ENCODE data around the gene GHR.
A peak's percentile ranks its signal among the peaks of the same experiment; 100 is the strongest.

Gene GHR

DNA sequence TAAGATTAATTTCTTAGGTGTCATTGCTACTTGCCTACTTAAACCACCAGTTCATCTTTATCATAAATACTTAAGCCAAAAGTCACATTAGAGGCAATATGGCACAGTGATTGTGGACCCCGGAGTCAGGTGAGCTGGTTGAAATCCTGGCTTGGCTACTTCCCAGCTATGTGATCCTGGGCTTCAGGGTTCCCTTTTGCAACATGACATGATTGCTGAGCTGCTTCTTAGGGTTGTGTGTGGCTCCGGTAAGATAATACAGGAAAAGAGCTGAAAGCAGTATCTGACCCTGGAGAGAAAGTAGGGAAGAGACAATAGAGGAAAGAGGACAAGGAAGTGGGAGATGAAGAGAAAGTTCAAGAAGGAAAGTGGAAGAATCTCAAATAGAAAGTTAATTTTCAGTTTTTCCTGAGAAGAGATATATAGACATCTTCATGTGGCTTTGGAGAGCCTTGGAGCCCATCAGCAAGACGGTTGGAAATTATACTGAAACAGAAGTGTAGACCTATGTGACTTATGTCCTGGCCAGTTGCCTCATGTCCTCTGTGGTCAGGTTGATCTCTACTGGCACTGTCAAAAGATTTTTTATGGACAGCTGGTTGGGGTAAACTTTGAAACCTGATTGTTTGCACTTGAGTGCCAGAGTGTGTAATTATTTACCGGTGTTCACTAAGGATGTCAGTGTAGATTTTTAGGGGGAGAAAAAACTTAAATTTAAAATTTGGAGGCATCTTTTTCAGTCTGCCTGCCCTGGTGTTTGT lies 93.2 kb downstream of the GHR start:
- no peak overlapping the region for H3K27ac ChIP-seq (ENCODE audit: low read depth, low read length)
- no peak overlapping the region for H3K4me3 ChIP-seq (ENCODE audit: low read depth, low read length)
- no peaks in the 10 kb centered on the region for H3K79me2 ChIP-seq (ENCODE audit: control insufficient read depth, insufficient read depth, low read length, unreplicated experiment)

DNA sequence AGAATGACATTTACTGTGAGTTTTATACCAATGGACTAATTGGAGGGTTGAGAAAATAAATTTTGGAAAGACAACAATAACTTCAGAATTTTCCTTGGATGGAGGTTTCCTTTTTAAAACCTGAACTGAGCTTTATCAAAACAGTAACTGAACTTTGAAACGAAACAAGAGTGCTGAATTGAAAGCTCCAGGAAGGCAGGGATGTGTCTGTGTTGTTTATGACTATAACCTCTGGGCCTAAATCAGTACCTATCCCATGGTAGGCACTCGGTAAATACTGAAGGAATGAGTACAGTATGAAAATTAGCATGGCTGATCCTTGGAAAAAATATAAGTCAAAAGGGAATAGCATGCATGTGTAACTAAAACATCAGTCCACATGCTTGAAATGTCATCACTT lies 93.9 kb downstream of the GHR start:
- no peaks in the 10 kb centered on the region for H3K27me3 ChIP-seq (ENCODE audit: insufficient read depth, low read length)

More for the DNA sequence above, 93.2 kb downstream of the GHR start:
- Histone ChIP-seq H3K36me3 (ENCODE audit: insufficient read depth, low read length) (no peaks in the 10 kb centered on the region), H2AFZ (ENCODE audit: low read length, unreplicated experiment) (no peak overlapping the region), H3K4me1 (ENCODE audit: control insufficient read depth, insufficient read depth, low read length, unreplicated experiment) (peaks cover 3% of the 10 kb centered on the region), H3K27me3 (ENCODE audit: insufficient read depth, low read length) (no peaks in the 10 kb centered on the region)

DNA sequence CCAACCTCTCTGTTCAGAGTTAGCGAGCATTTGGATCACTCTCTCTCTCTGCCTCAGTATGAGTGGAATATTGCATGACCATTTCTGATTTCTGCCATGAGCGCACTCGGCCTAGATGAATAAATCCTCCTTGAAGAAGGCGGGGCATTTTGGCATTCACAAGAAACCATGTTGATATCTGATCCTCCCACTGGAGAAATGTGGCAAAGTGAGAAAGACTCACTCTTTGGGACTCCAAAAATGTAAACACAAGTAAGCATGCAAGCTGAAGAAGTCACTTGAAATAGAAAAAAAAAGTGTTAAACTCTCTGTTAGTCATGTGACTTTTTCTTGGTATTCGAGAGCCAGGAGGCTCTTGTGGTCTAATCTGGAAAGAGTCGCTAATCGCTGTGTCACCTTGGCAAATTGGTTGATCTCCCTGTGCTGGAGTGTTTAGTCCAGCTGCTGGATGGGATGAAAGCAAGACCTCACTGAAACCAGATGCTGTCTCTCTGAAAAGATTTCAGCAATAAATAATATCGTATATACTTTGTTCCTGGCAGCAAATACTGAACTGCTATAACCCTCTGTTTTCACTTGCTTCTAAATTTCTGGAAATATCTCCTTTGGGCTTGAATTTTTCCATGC lies 95.5 kb downstream of the GHR start:
- Histone ChIP-seq H2AFZ (ENCODE audit: low read length, unreplicated experiment) (no peak overlapping the region), H3K27ac (ENCODE audit: low read depth, low read length) (no peak overlapping the region), H3K36me3 (ENCODE audit: insufficient read depth, low read length) (no peaks in the 10 kb centered on the region), H3K79me2 (ENCODE audit: control insufficient read depth, insufficient read depth, low read length, unreplicated experiment) (no peaks in the 10 kb centered on the region), H3K4me1 (ENCODE audit: control insufficient read depth, insufficient read depth, low read length, unreplicated experiment) (peaks cover 18% of the 10 kb centered on the region), H3K4me3 (ENCODE audit: low read depth, low read length) (0 out of 2 replicates have a peak overlapping the region, but pooled peaks have one; percentile 40), H3K27me3 (ENCODE audit: insufficient read depth, low read length) (no peaks in the 10 kb centered on the region)

More for the DNA sequence above, 93.9 kb downstream of the GHR start:
- Histone ChIP-seq H2AFZ (ENCODE audit: low read length, unreplicated experiment) (no peak overlapping the region), H3K27ac (ENCODE audit: low read depth, low read length) (no peak overlapping the region), H3K36me3 (ENCODE audit: insufficient read depth, low read length) (no peaks in the 10 kb centered on the region), H3K4me1 (ENCODE audit: control insufficient read depth, insufficient read depth, low read length, unreplicated experiment) (peaks cover 8% of the 10 kb centered on the region), H3K79me2 (ENCODE audit: control insufficient read depth, insufficient read depth, low read length, unreplicated experiment) (no peaks in the 10 kb centered on the region), H3K4me3 (ENCODE audit: low read depth, low read length) (no peak overlapping the region)

DNA sequence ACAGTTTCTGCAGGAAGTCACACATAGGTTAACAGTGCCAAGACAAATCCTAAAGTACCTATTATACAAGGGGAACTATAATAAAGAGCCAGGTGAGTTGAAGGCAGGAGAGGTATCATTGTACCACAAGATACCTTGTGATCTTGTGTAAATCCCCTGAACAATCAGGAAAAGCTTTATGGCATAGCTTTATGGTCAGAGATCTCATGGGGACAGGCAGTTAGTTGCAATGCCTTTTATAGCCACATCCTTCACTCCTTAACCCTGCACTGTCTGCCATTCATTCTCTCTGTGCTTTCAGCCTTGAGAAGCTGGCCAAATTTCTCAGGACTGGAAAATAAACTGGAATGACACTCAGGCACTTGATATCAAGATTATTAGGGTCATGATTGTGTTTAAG lies 97.0 kb downstream of the GHR start:
- Histone ChIP-seq H3K27ac (ENCODE audit: low read depth, low read length) (no peak overlapping the region), H3K36me3 (ENCODE audit: insufficient read depth, low read length) (no peaks in the 10 kb centered on the region), H2AFZ (ENCODE audit: low read length, unreplicated experiment) (no peak overlapping the region), H3K4me1 (ENCODE audit: control insufficient read depth, insufficient read depth, low read length, unreplicated experiment) (peaks cover 18% of the 10 kb centered on the region), H3K27me3 (ENCODE audit: insufficient read depth, low read length) (no peaks in the 10 kb centered on the region), H3K79me2 (ENCODE audit: control insufficient read depth, insufficient read depth, low read length, unreplicated experiment) (no peaks in the 10 kb centered on the region), H3K4me3 (ENCODE audit: low read depth, low read length) (no peak overlapping the region)

DNA sequence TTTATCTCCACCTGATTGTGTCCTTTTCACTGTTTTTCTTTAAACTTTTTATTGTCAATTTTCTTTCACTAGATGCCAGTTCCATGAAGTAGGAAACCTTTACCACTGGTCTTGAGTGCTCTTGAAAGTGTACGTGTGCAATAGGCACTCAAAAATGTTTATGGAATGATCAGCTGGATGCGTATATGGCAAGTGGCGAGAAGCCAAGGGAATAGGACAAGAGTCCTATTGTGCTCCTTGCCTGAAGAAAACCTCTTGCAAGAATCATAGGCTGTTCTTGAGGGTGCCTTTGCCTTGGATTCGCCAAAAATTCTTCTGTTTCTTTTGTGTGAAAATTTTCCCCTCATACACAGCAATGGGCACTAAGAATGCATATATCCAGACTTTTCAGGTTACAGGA lies 97.7 kb downstream of the GHR start:
- peaks cover 18% of the 10 kb centered on the region for H3K4me1 ChIP-seq (ENCODE audit: control insufficient read depth, insufficient read depth, low read length, unreplicated experiment)
- no peak overlapping the region for H3K27ac ChIP-seq (ENCODE audit: low read depth, low read length)
- no peaks in the 10 kb centered on the region for H3K27me3 ChIP-seq (ENCODE audit: insufficient read depth, low read length)
- no peaks in the 10 kb centered on the region for H3K36me3 ChIP-seq (ENCODE audit: insufficient read depth, low read length)
- H3K79me2 ChIP-seq (ENCODE audit: control insufficient read depth, insufficient read depth, low read length, unreplicated experiment) = no peaks in the 10 kb centered on the region
- no peak overlapping the region for H2AFZ ChIP-seq (ENCODE audit: low read length, unreplicated experiment)
- H3K4me3 ChIP-seq (ENCODE audit: low read depth, low read length) = no peak overlapping the region

DNA sequence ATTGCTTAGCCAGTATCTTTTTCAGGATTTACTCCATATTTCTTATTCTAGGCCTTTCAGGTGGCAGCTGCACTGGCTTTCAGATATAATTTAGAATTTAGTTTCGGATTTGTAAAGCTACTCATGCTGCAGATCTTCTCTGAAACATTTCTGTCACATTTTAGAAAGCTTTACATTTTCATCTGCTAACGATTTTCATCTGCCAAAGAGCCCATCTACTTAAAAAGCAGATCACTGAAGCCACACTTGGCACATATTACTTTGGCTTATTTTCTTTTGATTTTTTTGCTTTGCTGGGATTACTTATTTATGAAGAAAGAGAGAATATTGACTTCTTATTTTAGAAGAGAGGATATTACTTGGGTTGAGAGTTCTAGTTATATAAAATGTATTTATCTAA lies 98.2 kb downstream of the GHR start:
- Histone ChIP-seq H2AFZ (ENCODE audit: low read length, unreplicated experiment) (no peak overlapping the region), H3K36me3 (ENCODE audit: insufficient read depth, low read length) (no peaks in the 10 kb centered on the region), H3K79me2 (ENCODE audit: control insufficient read depth, insufficient read depth, low read length, unreplicated experiment) (no peaks in the 10 kb centered on the region), H3K4me3 (ENCODE audit: low read depth, low read length) (no peak overlapping the region), H3K27ac (ENCODE audit: low read depth, low read length) (no peak overlapping the region), H3K27me3 (ENCODE audit: insufficient read depth, low read length) (no peaks in the 10 kb centered on the region), H3K4me1 (ENCODE audit: control insufficient read depth, insufficient read depth, low read length, unreplicated experiment) (peaks cover 18% of the 10 kb centered on the region)

DNA sequence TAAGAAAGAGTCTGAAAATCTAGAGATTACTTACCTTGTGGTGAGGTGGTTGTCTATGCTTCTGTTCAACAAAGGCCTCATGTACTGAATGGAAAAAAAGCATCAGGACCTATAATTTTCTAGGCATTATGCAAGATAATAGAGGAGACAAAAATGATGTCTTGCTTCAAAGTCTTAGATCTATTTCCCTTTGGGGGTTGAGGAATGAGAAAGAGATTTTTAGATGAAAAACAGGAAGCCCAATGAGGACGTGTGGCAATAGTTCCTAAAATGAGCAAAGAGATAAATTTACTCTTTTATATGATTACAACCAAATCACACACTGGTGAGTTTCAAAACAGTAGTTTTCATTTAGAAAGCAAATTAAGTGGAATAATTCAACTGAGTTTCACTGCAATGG lies 99.5 kb downstream of the GHR start:
- Histone ChIP-seq H3K27ac (ENCODE audit: low read depth, low read length) (peak overlapping the region; percentile 30; the same call in 1 of the 2 replicates), H3K4me3 (ENCODE audit: low read depth, low read length) (peak overlapping the region; percentile 22; the same call in 1 of the 2 replicates), H3K4me1 (ENCODE audit: control insufficient read depth, insufficient read depth, low read length, unreplicated experiment) (peaks cover 18% of the 10 kb centered on the region)

DNA sequence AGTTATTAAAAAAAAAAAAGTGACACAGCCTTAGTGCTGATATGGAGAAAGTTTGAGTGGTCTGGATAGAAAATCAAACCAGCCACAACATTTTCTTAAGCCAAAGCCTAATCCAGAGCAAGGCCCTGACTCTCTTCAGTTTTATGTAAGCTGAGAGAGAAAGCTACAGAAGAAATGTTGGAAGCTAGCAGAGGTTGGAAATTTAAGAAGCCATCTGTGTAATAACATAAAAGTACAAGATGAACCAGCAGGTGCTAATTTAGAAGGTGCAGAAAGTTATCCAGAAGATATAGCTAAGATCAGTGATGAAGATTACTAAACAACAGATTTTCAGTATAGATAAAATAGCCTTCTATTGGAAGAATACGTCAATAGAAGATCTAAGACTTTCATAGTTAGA lies 102.9 kb downstream of the GHR start:
- H3K27ac ChIP-seq (ENCODE audit: low read depth, low read length) = no peak overlapping the region
- H2AFZ ChIP-seq (ENCODE audit: low read length, unreplicated experiment) = no peak overlapping the region
- H3K79me2 ChIP-seq (ENCODE audit: control insufficient read depth, insufficient read depth, low read length, unreplicated experiment) = no peaks in the 10 kb centered on the region
- no peaks in the 10 kb centered on the region for H3K36me3 ChIP-seq (ENCODE audit: insufficient read depth, low read length)
- no peaks in the 10 kb centered on the region for H3K27me3 ChIP-seq (ENCODE audit: insufficient read depth, low read length)
- H3K4me1 ChIP-seq (ENCODE audit: control insufficient read depth, insufficient read depth, low read length, unreplicated experiment) = peaks cover 15% of the 10 kb centered on the region
- H3K4me3 ChIP-seq (ENCODE audit: low read depth, low read length) = no peak overlapping the region

More for the DNA sequence above, 99.5 kb downstream of the GHR start:
- no peaks in the 10 kb centered on the region for H3K27me3 ChIP-seq (ENCODE audit: insufficient read depth, low read length)
- no peaks in the 10 kb centered on the region for H3K36me3 ChIP-seq (ENCODE audit: insufficient read depth, low read length)
- no peak overlapping the region for H2AFZ ChIP-seq (ENCODE audit: low read length, unreplicated experiment)
- H3K79me2 ChIP-seq (ENCODE audit: control insufficient read depth, insufficient read depth, low read length, unreplicated experiment) = no peaks in the 10 kb centered on the region

DNA sequence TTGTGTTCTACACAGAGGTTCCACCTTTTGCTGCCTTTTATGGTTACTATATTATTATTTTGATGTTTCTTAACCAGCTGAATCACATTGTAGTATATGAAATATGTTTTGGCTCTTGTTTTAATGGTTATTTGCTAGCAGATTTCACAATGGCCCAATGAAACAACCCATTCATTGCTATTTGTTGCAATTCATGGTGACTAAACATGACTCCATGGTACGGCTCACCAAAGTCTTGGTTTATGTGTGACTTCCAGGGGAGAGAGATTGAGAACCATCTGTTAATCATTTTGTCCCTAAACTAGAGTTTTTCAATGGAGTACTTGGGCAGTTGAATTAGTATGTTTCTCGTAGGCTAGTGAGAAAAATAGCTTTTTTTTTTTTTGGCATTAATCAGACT lies 108.4 kb downstream of the GHR start:
- H3K27ac ChIP-seq (ENCODE audit: low read depth, low read length) = no peak overlapping the region

DNA sequence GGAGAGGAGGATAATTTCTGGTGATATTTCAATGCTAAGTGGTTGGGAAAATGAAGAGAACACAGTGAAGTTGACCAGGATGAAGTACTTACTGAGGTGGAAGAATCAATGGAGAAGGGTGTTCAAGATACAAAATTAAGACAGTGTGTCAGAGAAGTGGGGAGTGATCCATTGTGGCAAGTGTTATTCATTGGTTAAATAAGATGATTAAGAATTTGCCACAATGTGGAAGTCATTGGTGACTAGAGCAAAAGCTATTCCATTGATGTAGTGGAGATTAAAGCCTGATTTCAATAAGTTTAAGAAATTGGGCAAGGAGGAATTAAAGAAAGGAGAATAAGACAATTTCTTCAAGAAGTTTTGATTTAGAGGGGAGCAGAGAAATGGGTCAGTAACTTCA lies 118.9 kb downstream of the GHR start:
- H3K4me1 ChIP-seq (ENCODE audit: control insufficient read depth, insufficient read depth, low read length, unreplicated experiment) = peaks cover 6% of the 10 kb centered on the region
- H3K4me3 ChIP-seq (ENCODE audit: low read depth, low read length) = no peak overlapping the region
- no peak overlapping the region for H3K27ac ChIP-seq (ENCODE audit: low read depth, low read length)
- no peak overlapping the region for H2AFZ ChIP-seq (ENCODE audit: low read length, unreplicated experiment)
- H3K79me2 ChIP-seq (ENCODE audit: control insufficient read depth, insufficient read depth, low read length, unreplicated experiment) = no peaks in the 10 kb centered on the region
- H3K36me3 ChIP-seq (ENCODE audit: insufficient read depth, low read length) = no peaks in the 10 kb centered on the region
- H3K27me3 ChIP-seq (ENCODE audit: insufficient read depth, low read length) = no peaks in the 10 kb centered on the region

More for the DNA sequence above, 108.4 kb downstream of the GHR start:
- H3K4me3 ChIP-seq (ENCODE audit: low read depth, low read length) = no peak overlapping the region
- no peaks in the 10 kb centered on the region for H3K36me3 ChIP-seq (ENCODE audit: insufficient read depth, low read length)
- no peak overlapping the region for H2AFZ ChIP-seq (ENCODE audit: low read length, unreplicated experiment)
- H3K4me1 ChIP-seq (ENCODE audit: control insufficient read depth, insufficient read depth, low read length, unreplicated experiment) = no peaks in the 10 kb centered on the region
- no peaks in the 10 kb centered on the region for H3K79me2 ChIP-seq (ENCODE audit: control insufficient read depth, insufficient read depth, low read length, unreplicated experiment)
- no peaks in the 10 kb centered on the region for H3K27me3 ChIP-seq (ENCODE audit: insufficient read depth, low read length)

DNA sequence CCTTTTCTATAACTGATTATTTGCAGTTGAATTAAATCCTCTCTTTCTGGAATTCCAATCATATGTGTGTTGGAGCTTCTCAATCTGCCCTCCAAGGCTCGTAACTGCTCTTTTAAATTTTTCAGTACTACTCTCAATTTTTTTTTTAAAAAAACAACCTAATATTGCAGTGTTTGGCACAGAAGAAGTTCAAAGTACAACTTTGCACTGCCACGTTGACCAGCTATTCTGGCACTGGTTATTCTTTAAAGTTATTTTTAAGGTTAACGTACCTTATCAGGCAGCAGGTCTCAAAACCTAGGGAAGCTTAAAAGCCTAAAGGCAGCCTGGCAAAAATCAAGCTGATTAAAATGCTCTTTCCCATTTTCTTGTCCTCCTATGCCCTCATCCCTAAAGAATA lies 120.5 kb downstream of the GHR start:
- Histone ChIP-seq H3K27ac (ENCODE audit: low read depth, low read length) (no peak overlapping the region), H3K36me3 (ENCODE audit: insufficient read depth, low read length) (no peaks in the 10 kb centered on the region), H3K4me1 (ENCODE audit: control insufficient read depth, insufficient read depth, low read length, unreplicated experiment) (peaks cover 16% of the 10 kb centered on the region), H3K4me3 (ENCODE audit: low read depth, low read length) (no peak overlapping the region), H3K79me2 (ENCODE audit: control insufficient read depth, insufficient read depth, low read length, unreplicated experiment) (no peaks in the 10 kb centered on the region), H3K27me3 (ENCODE audit: insufficient read depth, low read length) (no peaks in the 10 kb centered on the region), H2AFZ (ENCODE audit: low read length, unreplicated experiment) (no peak overlapping the region)

Measured in ACC112 (cell line).